ENCODE results near the gene NPHP4.

DNA sequence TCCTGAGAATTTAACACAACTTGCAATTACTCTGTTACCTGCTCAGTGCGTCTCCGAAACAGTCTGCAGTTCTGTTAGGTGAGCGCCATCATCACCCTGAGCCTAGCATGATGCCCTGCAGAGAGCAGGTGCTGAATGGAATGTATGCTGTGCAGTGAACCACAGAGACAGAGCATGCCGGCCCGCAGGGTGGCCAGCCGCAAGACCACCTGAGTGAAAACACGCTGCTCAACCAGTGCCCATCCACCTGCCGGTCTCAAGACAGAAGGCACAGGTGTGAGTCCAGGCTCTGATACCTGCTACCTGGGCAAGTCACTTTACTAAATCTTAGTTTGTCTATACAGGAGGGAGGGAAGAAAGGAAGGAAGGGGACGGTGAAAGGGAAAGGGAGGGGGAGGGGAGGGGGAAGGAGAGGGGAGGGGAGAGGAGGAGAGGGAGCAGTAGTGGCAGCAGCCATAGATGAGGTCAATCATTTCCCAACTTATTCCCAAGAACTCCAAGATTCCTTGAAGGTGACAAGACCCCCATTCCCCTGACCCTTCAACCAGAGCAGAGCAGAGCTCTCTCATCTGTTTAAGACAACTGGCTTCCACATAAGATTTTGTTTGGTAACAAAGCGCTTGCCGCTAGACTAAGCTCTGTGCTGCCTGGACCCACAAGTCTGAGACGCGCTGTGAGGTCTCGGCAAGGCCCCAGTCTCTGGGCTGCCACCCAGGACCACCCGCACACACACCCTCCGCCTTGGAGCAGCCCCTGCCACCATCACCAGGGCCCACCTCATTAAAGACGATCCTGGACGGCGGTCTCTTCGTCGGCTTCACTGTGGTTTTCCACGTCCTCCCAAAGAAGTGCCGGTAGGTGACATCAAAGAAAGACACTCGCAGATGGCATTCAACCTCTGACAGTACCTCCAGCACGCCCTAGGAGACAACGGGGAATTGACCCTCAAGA, 14.5 kb downstream of the NPHP4 start:
- TF ChIP-seq, protein P1, sequence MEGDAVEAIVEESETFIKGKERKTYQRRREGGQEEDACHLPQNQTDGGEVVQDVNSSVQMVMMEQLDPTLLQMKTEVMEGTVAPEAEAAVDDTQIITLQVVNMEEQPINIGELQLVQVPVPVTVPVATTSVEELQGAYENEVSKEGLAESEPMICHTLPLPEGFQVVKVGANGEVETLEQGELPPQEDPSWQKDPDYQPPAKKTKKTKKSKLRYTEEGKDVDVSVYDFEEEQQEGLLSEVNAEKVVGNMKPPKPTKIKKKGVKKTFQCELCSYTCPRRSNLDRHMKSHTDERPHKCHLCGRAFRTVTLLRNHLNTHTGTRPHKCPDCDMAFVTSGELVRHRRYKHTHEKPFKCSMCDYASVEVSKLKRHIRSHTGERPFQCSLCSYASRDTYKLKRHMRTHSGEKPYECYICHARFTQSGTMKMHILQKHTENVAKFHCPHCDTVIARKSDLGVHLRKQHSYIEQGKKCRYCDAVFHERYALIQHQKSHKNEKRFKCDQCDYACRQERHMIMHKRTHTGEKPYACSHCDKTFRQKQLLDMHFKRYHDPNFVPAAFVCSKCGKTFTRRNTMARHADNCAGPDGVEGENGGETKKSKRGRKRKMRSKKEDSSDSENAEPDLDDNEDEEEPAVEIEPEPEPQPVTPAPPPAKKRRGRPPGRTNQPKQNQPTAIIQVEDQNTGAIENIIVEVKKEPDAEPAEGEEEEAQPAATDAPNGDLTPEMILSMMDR (IDR thresholded peaks at IDR 0.05), result no peak
- TF ChIP-seq POLR2A (IDR thresholded peaks at IDR 0.05), result no peak
